ENCODE data around the gene CLMN.

GRCh38 chr14:95250936-95251335, 68.8 kb downstream of the CLMN start:
- TF ChIP-seq POLR2A (IDR thresholded peaks at IDR 0.05; ENCODE audit: low read depth, low read length) (no peak), CTCF (IDR thresholded peaks at IDR 0.05; ENCODE audit: extremely low read depth in 1 of 2, insufficient read depth in 1 of 2, low read depth in 1 of 2, low read length in 2 of 2) (no peak)
